KG1 (cell line): Measurements from ENCODE around the gene SAFB2.
"Not testable (repeated sequence)": the region's sequence is repeated elsewhere in the genome, so short reads cannot be mapped to it uniquely, and the experiment has no call there.

ENCODE experiments used
- DNase-seq: peaks from one replicate; lab custom pipeline; 2025; lab: John Stamatoyannopoulos, UW

The SAFB2 gene

GRCh38 chr19:5632657-5633056 lies 10.1 kb upstream of the SAFB2 start:
- no peak for DNase-seq

- DNase-seq: no peak
Measured at GRCh38 chr19:5632241-5632612, 9.7 kb upstream of the SAFB2 start.

GRCh38 chr19:5631567-5632240 lies 9.1 kb upstream of the SAFB2 start:
- no peak for DNase-seq

GRCh38 chr19:5628919-5629481 lies 6.4 kb upstream of the SAFB2 start:
- peak; percentile 8 for DNase-seq

- DNase-seq: no peak
Measured at GRCh38 chr19:5628461-5628860, 5.9 kb upstream of the SAFB2 start.

GRCh38 chr19:5627395-5627904 lies 4.9 kb upstream of the SAFB2 start:
- DNase-seq: peak; percentile 7

- no peak for DNase-seq
Measured at GRCh38 chr19:5625641-5626040, 3.1 kb upstream of the SAFB2 start.

GRCh38 chr19:5624741-5625278 lies 2.2 kb upstream of the SAFB2 start:
- no peak for DNase-seq

GRCh38 chr19:5624018-5624663 lies 1.6 kb upstream of the SAFB2 start:
- no peak for DNase-seq

- no peak for DNase-seq
Measured at GRCh38 chr19:5623397-5624017, 931 bp upstream of the SAFB2 start.

GRCh38 chr19:5621945-5622464 lies 571 bp downstream of the SAFB2 start:
- no peak for DNase-seq

- no peak for DNase-seq
Measured at GRCh38 chr19:5621311-5621944, 1.1 kb downstream of the SAFB2 start.

GRCh38 chr19:5619946-5620345 lies 2.6 kb downstream of the SAFB2 start:
- DNase-seq: no peak

GRCh38 chr19:5618591-5618990 lies 4.0 kb downstream of the SAFB2 start:
- no peak for DNase-seq

- no peak for DNase-seq
Measured at GRCh38 chr19:5617080-5617479, 5.5 kb downstream of the SAFB2 start.

- DNase-seq: no peak
Measured at GRCh38 chr19:5615756-5616327, 6.7 kb downstream of the SAFB2 start.

- no peak for DNase-seq
Measured at GRCh38 chr19:5612891-5613865, 9.4 kb downstream of the SAFB2 start.

- no peak for DNase-seq
Measured at GRCh38 chr19:5609881-5610448, 12.6 kb downstream of the SAFB2 start.

GRCh38 chr19:5608766-5609165 lies 13.8 kb downstream of the SAFB2 start:
- not testable (repeated sequence) for DNase-seq

GRCh38 chr19:5608291-5608690 lies 14.3 kb downstream of the SAFB2 start:
- DNase-seq: no peak
